GM23248 (cell line): ENCODE data around the gene TUBA4A.

Source experiments
- EZH2 ChIP-seq: fragments of 200-600 bp; sonication (generic); IDR thresholded peaks from 2 replicates; pipeline ENCODE4 v1.6.1; 2018; ENCODE audit warnings: antibody characterized with exemption, mild to moderate bottlenecking; ENCODE audit not compliant: insufficient read depth, poor library complexity, severe bottlenecking
- EZH2phosphoT487 ChIP-seq: fragments of 200-600 bp; sonication (generic); IDR thresholded peaks from 2 replicates; pipeline ENCODE4 v1.6.1; 2018; ENCODE audit warnings: antibody characterized with exemption, moderate library complexity, mild to moderate bottlenecking, low read depth; ENCODE audit not compliant: insufficient read depth

- TF ChIP-seq EZH2 (no peak), EZH2phosphoT487 (no peak)
Observed at GRCh38 chr2:219252570-219252899, 1.2 kb downstream of the TUBA4A start.
